HAP-1 (cell line): ENCODE measurements around the gene BATF2.
"Not testable (repeated sequence)": the region's sequence is repeated elsewhere in the genome, so short reads cannot be mapped to it uniquely, and the experiment has no call there.

Experiments used
- DNase-seq, 2 experiments: peaks; one replicate each; pipeline ENCODE4 v3.0.0-alpha.2; 2016 to 2020; ENCODE audit warnings: low spot score in 2 of 2
- H3K27me3 ChIP-seq: fragments of 250-450 bp; sonication (Bioruptor Pico); 2 replicates; pipeline ENCODE4 v1.5.1; 2020; ENCODE audit warnings: low read depth, mild to moderate bottlenecking, moderate library complexity
- H3K36me3 ChIP-seq: fragments of 250-450 bp; sonication (Bioruptor Pico); replicated peaks from 2 replicates; pipeline ENCODE4 v1.5.1; 2020; ENCODE audit warnings: mild to moderate bottlenecking
- H3K4me1 ChIP-seq: fragments of 250-450 bp; sonication (Bioruptor Pico); 2 replicates; pipeline ENCODE4 v1.5.1; 2020; ENCODE audit warnings: mild to moderate bottlenecking
- H3K4me3 ChIP-seq: fragments of 250-450 bp; sonication (Bioruptor Pico); 2 replicates; pipeline ENCODE4 v1.5.1; 2020; ENCODE audit warnings: mild to moderate bottlenecking, moderate library complexity
- H3K9me3 ChIP-seq: fragments of 250-450 bp; sonication (Bioruptor Pico); 2 replicates; pipeline ENCODE4 v1.5.1; 2020; ENCODE audit warnings: mild to moderate bottlenecking, moderate library complexity
- in situ Hi-C: fragments of 300-500 bp; cut with MboI; formaldehyde crosslinking; loops from 3 replicates; pipeline ENCODE4 v1.14.3; 2020; ENCODE audit warnings: low sequenced_read_pairs, inconsistent platforms, mixed read lengths

Gene BATF2

GRCh38 chr11:64999478-64999877 is 2.7 kb upstream of the BATF2 start:
- Histone ChIP-seq H3K9me3 (no peaks in the 10 kb centered on the region), H3K4me1 (peaks cover 6% of the 10 kb centered on the region; the same call in 1 of the 2 replicates), H3K4me3 (no peak overlapping the region), H3K27me3 (no peaks in the 10 kb centered on the region), H3K36me3 (no peaks in the 10 kb centered on the region)
- in situ Hi-C loops = no loop called here
- DNase-seq = no peak

- H3K36me3 ChIP-seq = no peaks in the 10 kb centered on the region
- in situ Hi-C loops = no loop called here
- peaks cover 6% of the 10 kb centered on the region; the same call in 1 of the 2 replicates for H3K4me1 ChIP-seq
- no peaks in the 10 kb centered on the region for H3K9me3 ChIP-seq
- no peak for DNase-seq
- H3K27me3 ChIP-seq = no peaks in the 10 kb centered on the region
- H3K4me3 ChIP-seq = no peak overlapping the region
Observed at GRCh38 chr11:64998690-64999431, 2.1 kb upstream of the BATF2 start.

GRCh38 chr11:64998141-64998540 is 1.4 kb upstream of the BATF2 start:
- in situ Hi-C loops = no loop called here
- Histone ChIP-seq H3K4me1 (peaks cover 6% of the 10 kb centered on the region; the same call in 1 of the 2 replicates), H3K36me3 (no peaks in the 10 kb centered on the region), H3K4me3 (no peak overlapping the region), H3K27me3 (0 out of 2 replicates have a peak, but pooled peaks cover 3% of the 10 kb centered on the region), H3K9me3 (no peaks in the 10 kb centered on the region)
- no peak for DNase-seq

GRCh38 chr11:64996327-64996709 is 453 bp downstream of the BATF2 start:
- in situ Hi-C loops = no loop called here
- no peak for DNase-seq
- Histone ChIP-seq H3K4me1 (peaks cover 6% of the 10 kb centered on the region; the same call in 1 of the 2 replicates), H3K9me3 (no peaks in the 10 kb centered on the region), H3K27me3 (0 out of 2 replicates have a peak, but pooled peaks cover 3% of the 10 kb centered on the region), H3K36me3 (no peaks in the 10 kb centered on the region), H3K4me3 (no peak overlapping the region)

- H3K9me3 ChIP-seq = no peaks in the 10 kb centered on the region
- H3K36me3 ChIP-seq = no peaks in the 10 kb centered on the region
- in situ Hi-C loops = no loop called here
- DNase-seq = no peak
- peaks cover 3% of the 10 kb centered on the region; the same call in 1 of the 2 replicates for H3K4me1 ChIP-seq
- 0 out of 2 replicates have a peak, but pooled peaks cover 3% of the 10 kb centered on the region for H3K27me3 ChIP-seq
- H3K4me3 ChIP-seq = no peak overlapping the region
Observed at GRCh38 chr11:64994318-64994717, 2.5 kb downstream of the BATF2 start.

GRCh38 chr11:64990222-64990923 is 6.4 kb downstream of the BATF2 start:
- H3K4me1 ChIP-seq = peaks cover 3% of the 10 kb centered on the region; the same call in 1 of the 2 replicates
- H3K4me3 ChIP-seq = no peak overlapping the region
- H3K27me3 ChIP-seq = 0 out of 2 replicates have a peak, but pooled peaks cover 3% of the 10 kb centered on the region
- H3K9me3 ChIP-seq = no peaks in the 10 kb centered on the region
- no peak for DNase-seq
- H3K36me3 ChIP-seq = no peaks in the 10 kb centered on the region
- in situ Hi-C loops = no loop called here

GRCh38 chr11:64989416-64989815 is 7.4 kb downstream of the BATF2 start:
- Histone ChIP-seq H3K4me3 (no peak overlapping the region), H3K9me3 (no peaks in the 10 kb centered on the region), H3K27me3 (0 out of 2 replicates have a peak, but pooled peaks cover 3% of the 10 kb centered on the region), H3K4me1 (peaks cover 3% of the 10 kb centered on the region; the same call in 1 of the 2 replicates), H3K36me3 (no peaks in the 10 kb centered on the region)
- DNase-seq = no peak
- in situ Hi-C loops = no loop called here

GRCh38 chr11:64987998-64988854 is 8.5 kb downstream of the BATF2 start:
- in situ Hi-C loops = no loop called here
- H3K4me1 ChIP-seq = peaks cover 3% of the 10 kb centered on the region; the same call in 1 of the 2 replicates
- H3K36me3 ChIP-seq = no peaks in the 10 kb centered on the region

GRCh38 chr11:64983339-64983738 is 13.4 kb downstream of the BATF2 start:
- DNase-seq, in situ Hi-C loops, H3K9me3 ChIP-seq: not testable (repeated sequence)

More at GRCh38 chr11:64987998-64988854, 8.5 kb downstream of the BATF2 start:
- DNase-seq = no peak
- no peaks in the 10 kb centered on the region for H3K27me3 ChIP-seq
- no peaks in the 10 kb centered on the region for H3K9me3 ChIP-seq
- no peak overlapping the region for H3K4me3 ChIP-seq

GRCh38 chr11:64976651-64977050 is 20.1 kb downstream of the BATF2 start:
- Histone ChIP-seq H3K36me3 (no peaks in the 10 kb centered on the region), H3K4me1 (no peaks in the 10 kb centered on the region), H3K4me3 (no peak overlapping the region), H3K9me3 (no peaks in the 10 kb centered on the region), H3K27me3 (peaks cover 10% of the 10 kb centered on the region; the same call in 1 of the 2 replicates)
- in situ Hi-C loops = no loop called here
- no peak for DNase-seq

More at GRCh38 chr11:64983339-64983738, 13.4 kb downstream of the BATF2 start:
- H3K27me3 ChIP-seq = peaks cover 11% of the 10 kb centered on the region; the same call in 1 of the 2 replicates
- H3K4me1 ChIP-seq, H3K36me3 ChIP-seq, H3K4me3 ChIP-seq: not testable (repeated sequence)

- H3K4me1 ChIP-seq = no peaks in the 10 kb centered on the region
- no peak overlapping the region for H3K4me3 ChIP-seq
- H3K36me3 ChIP-seq = no peaks in the 10 kb centered on the region
- no peaks in the 10 kb centered on the region for H3K9me3 ChIP-seq
- in situ Hi-C loops = no loop called here
- no peaks in the 10 kb centered on the region for H3K27me3 ChIP-seq
- DNase-seq = no peak
Observed at GRCh38 chr11:64974124-64974523, 22.6 kb downstream of the BATF2 start.

GRCh38 chr11:64971421-64972233 is 25.1 kb downstream of the BATF2 start, which contains the start of gene MAJIN:
TSS of gene MAJIN (minus strand) at chr11:64972108. CDS start at chr11:64959405, 12,703 bp downstream.
- H3K4me1 ChIP-seq = no peaks in the 10 kb centered on the region
- H3K9me3 ChIP-seq = no peaks in the 10 kb centered on the region
- no peak for DNase-seq
- H3K27me3 ChIP-seq = no peaks in the 10 kb centered on the region
- H3K36me3 ChIP-seq = no peaks in the 10 kb centered on the region
- in situ Hi-C loops = no loop called here
- no peak within 1 kb of the TSS for H3K4me3 ChIP-seq
